Lower leg skin (tissue), 3 donors: ENCODE data around the gene CPVL.

Experiments used
- POLR2A ChIP-seq, 2 donors: fragments of 450-650 bp; IDR thresholded peaks; one replicate each; pipeline ENCODE4 v1.6.1; 2016 to 2017; ENCODE audit warnings: antibody characterized with exemption in 2 of 2, mild to moderate bottlenecking in 1 of 2, moderate library complexity in 1 of 2
- TF ChIP-seq, protein P1 (sequence below), 3 donors: fragments of 450-650 bp; IDR thresholded peaks; one replicate each; pipeline ENCODE4 v1.5.1; 2016; ENCODE audit warnings: antibody characterized with exemption in 3 of 3, mild to moderate bottlenecking in 3 of 3, moderate library complexity in 2 of 3

DNA sequence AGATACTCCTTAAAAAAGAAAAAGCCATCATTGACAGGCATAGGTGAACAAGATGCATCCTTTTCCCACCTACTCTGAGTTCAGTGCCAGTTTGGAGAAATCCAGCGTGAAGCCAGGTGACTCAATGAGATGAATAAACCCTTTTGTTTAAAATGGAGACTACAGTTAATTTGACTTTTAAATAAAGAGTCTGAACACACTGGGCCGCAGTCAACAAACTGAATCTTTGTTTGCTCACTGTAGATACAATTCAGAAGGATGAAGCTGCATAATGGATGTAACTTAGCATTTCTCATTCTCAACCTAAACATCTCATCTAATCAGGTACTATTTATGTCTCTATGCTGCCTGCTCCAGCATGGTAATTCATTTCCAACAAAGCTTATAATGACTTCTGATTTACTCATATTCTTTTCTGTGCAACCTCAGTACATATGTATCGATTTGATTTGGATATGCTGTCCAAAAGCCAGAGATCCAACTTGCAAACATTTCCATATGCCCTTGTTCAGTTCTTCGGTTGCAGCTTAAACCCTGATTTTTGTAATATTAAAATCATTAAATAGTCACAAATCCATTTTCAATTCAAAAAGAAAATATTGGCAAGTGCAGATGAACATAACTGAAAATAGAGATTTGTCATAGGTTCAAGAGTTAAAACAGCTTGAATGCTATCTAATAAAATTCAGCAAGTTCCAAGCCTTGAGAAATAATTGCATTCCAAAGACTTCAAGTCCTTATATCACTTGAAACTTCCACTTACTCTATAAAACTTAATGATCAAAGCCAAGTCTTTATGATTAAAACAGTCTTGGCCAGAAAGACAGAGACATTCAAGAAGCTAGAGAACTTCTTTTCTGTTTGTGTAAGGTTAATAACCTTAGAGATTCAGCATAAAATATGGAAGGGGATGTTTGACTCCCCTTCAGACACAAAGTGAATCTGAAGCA is 67.8 kb downstream of the CPVL start:
- TF ChIP-seq, protein P1, sequence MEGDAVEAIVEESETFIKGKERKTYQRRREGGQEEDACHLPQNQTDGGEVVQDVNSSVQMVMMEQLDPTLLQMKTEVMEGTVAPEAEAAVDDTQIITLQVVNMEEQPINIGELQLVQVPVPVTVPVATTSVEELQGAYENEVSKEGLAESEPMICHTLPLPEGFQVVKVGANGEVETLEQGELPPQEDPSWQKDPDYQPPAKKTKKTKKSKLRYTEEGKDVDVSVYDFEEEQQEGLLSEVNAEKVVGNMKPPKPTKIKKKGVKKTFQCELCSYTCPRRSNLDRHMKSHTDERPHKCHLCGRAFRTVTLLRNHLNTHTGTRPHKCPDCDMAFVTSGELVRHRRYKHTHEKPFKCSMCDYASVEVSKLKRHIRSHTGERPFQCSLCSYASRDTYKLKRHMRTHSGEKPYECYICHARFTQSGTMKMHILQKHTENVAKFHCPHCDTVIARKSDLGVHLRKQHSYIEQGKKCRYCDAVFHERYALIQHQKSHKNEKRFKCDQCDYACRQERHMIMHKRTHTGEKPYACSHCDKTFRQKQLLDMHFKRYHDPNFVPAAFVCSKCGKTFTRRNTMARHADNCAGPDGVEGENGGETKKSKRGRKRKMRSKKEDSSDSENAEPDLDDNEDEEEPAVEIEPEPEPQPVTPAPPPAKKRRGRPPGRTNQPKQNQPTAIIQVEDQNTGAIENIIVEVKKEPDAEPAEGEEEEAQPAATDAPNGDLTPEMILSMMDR (IDR thresholded peaks at IDR 0.05), result no peak
- no peak for TF ChIP-seq POLR2A (IDR thresholded peaks at IDR 0.05)
